ENCODE data around the gene POLR3H. TPM values are rescaled to one million over a fixed set of nuclear protein-coding genes. Genes with fewer than 3 reads are reported as not detected.

The POLR3H gene
- total and polyA plus RNA-seq, 7 donors: 13.1 to 28.6 (median 18.4) TPM

- peaks cover 13% of the 10 kb centered on the region for H3K4me1 ChIP-seq
- no peak for TF ChIP-seq CTCF (IDR thresholded peaks at IDR 0.05)
- ATAC-seq (no peak), DNase-seq (no peak)
- no peak overlapping the region for H3K4me3 ChIP-seq
- intact Hi-C loops (cut with DNase I): no loop called here
- H3K27ac ChIP-seq: no peak overlapping the region
- H3K36me3 ChIP-seq (ENCODE audit: insufficient read depth in 1 of 2, low read depth in 1 of 2): peaks cover 0 to 17% of the 10 kb centered on the region in 2 donors
- WGBS, 3 donors: 54 to 72% (median 64%) methylated on average over 3 of the region's 3 CpGs
- no peaks in the 10 kb centered on the region for H3K27me3 ChIP-seq (ENCODE audit: insufficient read depth in 3 of 3, low read length in 2 of 3)
- no peaks in the 10 kb centered on the region for H3K9me3 ChIP-seq
Measured at GRCh38 chr22:41541484-41541883, 2.8 kb downstream of the POLR3H start.

GRCh38 chr22:41540365-41540764 is 3.9 kb downstream of the POLR3H start:
- Histone ChIP-seq H3K9me3 (no peaks in the 10 kb centered on the region), H3K4me1 (peaks cover 13% of the 10 kb centered on the region), H3K4me3 (no peak overlapping the region), H3K27me3 (ENCODE audit: insufficient read depth in 3 of 3, low read length in 2 of 3) (no peaks in the 10 kb centered on the region), H3K27ac (no peak overlapping the region), H3K36me3 (ENCODE audit: insufficient read depth in 1 of 2, low read depth in 1 of 2) (peaks cover 0 to 17% of the 10 kb centered on the region in 2 donors)
- DNase-seq (no peak), ATAC-seq (no peak)
- 86 to 97% (median 93%) methylated on average over 7 of the region's 7 CpGs for WGBS, 3 donors
- TF ChIP-seq CTCF (IDR thresholded peaks at IDR 0.05): no peak
- intact Hi-C loops (cut with DNase I): no loop called here

DNA sequence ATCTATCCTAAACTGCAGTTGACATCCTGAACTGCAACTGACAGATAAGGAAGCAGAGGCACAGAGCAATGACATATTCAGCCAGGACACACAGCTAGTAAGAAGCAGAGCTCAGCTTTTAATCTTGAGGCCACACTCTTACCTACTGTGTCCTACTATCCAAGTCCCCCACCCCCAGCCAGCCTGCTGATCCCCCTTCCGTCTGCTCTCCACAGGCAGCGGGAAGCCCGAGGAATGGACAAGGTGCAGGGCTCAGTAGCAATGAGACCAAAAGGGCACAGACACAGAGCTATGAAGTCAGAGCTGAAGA is 4.3 kb downstream of the POLR3H start:
- Histone ChIP-seq H3K27me3 (ENCODE audit: insufficient read depth in 3 of 3, low read length in 2 of 3) (no peaks in the 10 kb centered on the region), H3K9me3 (no peaks in the 10 kb centered on the region), H3K36me3 (ENCODE audit: insufficient read depth in 1 of 2, low read depth in 1 of 2) (peaks cover 0 to 17% of the 10 kb centered on the region in 2 donors), H3K4me3 (no peak overlapping the region), H3K27ac (no peak overlapping the region), H3K4me1 (peaks cover 12% of the 10 kb centered on the region)
- 79 to 95% (median 83%) methylated on average over 3 of the region's 3 CpGs for WGBS, 3 donors
- intact Hi-C loops (cut with DNase I): no loop called here
- DNase-seq: no peak
- TF ChIP-seq CTCF (IDR thresholded peaks at IDR 0.05): no peak
- no peak for ATAC-seq

DNA sequence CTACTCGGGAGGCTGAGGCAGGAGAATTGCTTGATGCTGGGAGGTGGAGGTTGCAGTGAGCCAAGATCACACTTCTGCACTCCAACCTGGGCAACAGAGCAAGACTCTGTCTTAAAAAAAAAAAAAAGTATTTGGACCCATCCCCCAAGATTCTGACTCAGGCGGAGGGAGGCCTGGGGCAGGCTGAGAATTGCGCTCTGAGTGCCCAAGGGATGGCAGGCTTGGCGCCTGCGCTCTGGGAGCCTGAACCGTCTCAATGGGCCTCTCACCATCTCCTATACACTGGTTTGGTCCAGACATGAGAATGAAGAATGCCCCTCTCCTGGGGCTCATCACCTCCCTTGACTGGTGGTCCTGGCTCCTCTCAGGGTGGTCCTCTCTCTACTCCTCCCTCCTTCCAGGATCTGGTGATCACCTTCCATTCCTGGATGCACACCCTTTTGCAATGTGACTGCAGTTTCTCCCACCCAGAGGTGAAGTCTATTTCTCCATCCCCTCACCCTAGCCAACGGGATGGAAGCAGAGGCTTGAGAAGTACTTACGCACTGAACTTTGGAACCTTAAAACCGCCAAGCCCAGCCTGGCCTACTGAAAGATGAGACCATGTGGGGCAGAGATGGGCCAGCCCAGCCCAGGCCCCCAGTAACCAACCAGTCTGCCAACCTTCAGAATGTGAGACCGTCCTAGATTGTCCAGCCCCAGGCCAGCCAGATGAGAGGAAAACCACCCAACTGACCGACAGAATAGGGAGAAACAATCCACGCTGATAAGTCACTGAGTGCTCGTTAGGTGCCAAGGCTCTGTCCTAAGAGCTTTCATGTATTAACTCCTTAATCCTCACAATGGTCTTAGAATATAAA is 4.9 kb downstream of the POLR3H start:
- Histone ChIP-seq H3K4me3 (no peak overlapping the region), H3K9me3 (no peaks in the 10 kb centered on the region), H3K27ac (no peak overlapping the region), H3K4me1 (peaks cover 9% of the 10 kb centered on the region), H3K36me3 (ENCODE audit: insufficient read depth in 1 of 2, low read depth in 1 of 2) (peaks cover 0 to 22% of the 10 kb centered on the region in 2 donors), H3K27me3 (ENCODE audit: insufficient read depth in 3 of 3, low read length in 2 of 3) (no peaks in the 10 kb centered on the region)
- intact Hi-C loops (cut with DNase I): no loop called here
- DNase-seq (no peak), ATAC-seq (no peak)
- 73 to 80% (median 73%) methylated on average over 13 of the region's 13 CpGs for WGBS, 3 donors
- no peak for TF ChIP-seq CTCF (IDR thresholded peaks at IDR 0.05)

DNA sequence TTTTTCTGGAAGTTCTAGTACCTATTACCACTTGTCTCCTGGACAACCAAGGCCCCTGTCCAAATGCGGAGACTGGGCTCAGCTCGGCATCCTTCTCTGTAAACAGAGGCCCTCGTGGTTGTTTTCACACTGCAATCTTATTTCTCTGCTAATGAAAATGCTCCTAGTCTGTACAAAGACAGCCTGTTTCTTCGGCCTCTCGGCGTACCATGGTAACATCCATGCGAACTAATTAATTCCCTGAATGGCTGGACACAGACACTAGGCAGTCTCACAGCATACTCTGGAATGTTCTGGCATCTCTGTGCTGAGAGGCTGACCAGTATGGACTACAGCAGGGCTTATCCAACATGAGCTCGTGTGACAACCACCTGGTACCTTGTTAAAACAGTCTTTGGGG is 5.7 kb downstream of the POLR3H start:
- Histone ChIP-seq H3K27me3 (ENCODE audit: insufficient read depth in 3 of 3, low read length in 2 of 3) (no peaks in the 10 kb centered on the region), H3K4me3 (no peak overlapping the region), H3K4me1 (peaks cover 7% of the 10 kb centered on the region), H3K9me3 (no peaks in the 10 kb centered on the region), H3K27ac (no peak overlapping the region), H3K36me3 (ENCODE audit: insufficient read depth in 1 of 2, low read depth in 1 of 2) (peaks cover 0 to 25% of the 10 kb centered on the region in 2 donors)
- ATAC-seq (no peak), DNase-seq (no peak)
- WGBS, 3 donors: 73 to 91% (median 82%) methylated on average over 8 of the region's 8 CpGs
- intact Hi-C loops (cut with DNase I): no loop called here
- TF ChIP-seq CTCF (IDR thresholded peaks at IDR 0.05): no peak

Data from psoas muscle (tissue), 8 donors.